ENCODE data around the gene ALG10.
"Not testable (repeated sequence)": the region's sequence is repeated elsewhere in the genome, so short reads cannot be mapped to it uniquely, and the experiment has no call there.

Gene ALG10

GRCh38 chr12:34022079-34022830 lies at the start of gene ALG10:
TSS of gene ALG10 (plus strand) at chr12:34022496. CDS start at chr12:34022600, 104 bp downstream.
- DNase-seq (ENCODE audit: low read depth): peak; percentile 96

GRCh38 chr12:33972884-33973283 lies 49.4 kb upstream of the ALG10 start:
- not testable (repeated sequence) for DNase-seq (ENCODE audit: low read depth)

GRCh38 chr12:33977887-33978286 lies 44.4 kb upstream of the ALG10 start:
- no peak for DNase-seq (ENCODE audit: low read depth)

GRCh38 chr12:33988197-33988805 lies 34.0 kb upstream of the ALG10 start:
- no peak for DNase-seq (ENCODE audit: low read depth)

- no peak for DNase-seq (ENCODE audit: low read depth)
Observed at GRCh38 chr12:33988913-33989312, 33.4 kb upstream of the ALG10 start.

- DNase-seq (ENCODE audit: low read depth): no peak
Observed at GRCh38 chr12:33994857-33995808, 27.2 kb upstream of the ALG10 start.

- DNase-seq (ENCODE audit: low read depth): not testable (repeated sequence)
Observed at GRCh38 chr12:34008835-34009234, 13.5 kb upstream of the ALG10 start.

GRCh38 chr12:34016361-34016760 lies 5.9 kb upstream of the ALG10 start:
- DNase-seq (ENCODE audit: low read depth): no peak

GRCh38 chr12:34021071-34021470 lies 1.2 kb upstream of the ALG10 start:
- no peak for DNase-seq (ENCODE audit: low read depth)

- not testable (repeated sequence) for DNase-seq (ENCODE audit: low read depth)
Observed at GRCh38 chr12:34027661-34028060, 5.4 kb downstream of the ALG10 start.

GRCh38 chr12:34030591-34030990 lies 8.3 kb downstream of the ALG10 start:
- DNase-seq (ENCODE audit: low read depth): no peak

- DNase-seq (ENCODE audit: low read depth): no peak
Observed at GRCh38 chr12:34033628-34034296, 11.5 kb downstream of the ALG10 start.

- not testable (repeated sequence) for DNase-seq (ENCODE audit: low read depth)
Observed at GRCh38 chr12:34038357-34038756, 16.1 kb downstream of the ALG10 start.

GRCh38 chr12:34046570-34046969 lies 24.3 kb downstream of the ALG10 start:
- no peak for DNase-seq (ENCODE audit: low read depth)

- not testable (repeated sequence) for DNase-seq (ENCODE audit: low read depth)
Observed at GRCh38 chr12:34047855-34048254, 25.6 kb downstream of the ALG10 start.

GRCh38 chr12:34048714-34049113 lies 26.4 kb downstream of the ALG10 start:
- DNase-seq (ENCODE audit: low read depth): no peak

- no peak for DNase-seq (ENCODE audit: low read depth)
Observed at GRCh38 chr12:34051486-34051885, 29.2 kb downstream of the ALG10 start.

GRCh38 chr12:34054938-34055337 lies 32.6 kb downstream of the ALG10 start:
- no peak for DNase-seq (ENCODE audit: low read depth)
